IMR-90 (cell line): ENCODE data around the gene SRC. TPM values are rescaled to one million over a fixed set of nuclear protein-coding genes. Genes with fewer than 3 reads are reported as not detected.

Source experiments
- ATAC-seq: fragments of 200-7000 bp; cut with Tn5 transposase; 2 replicates; pipeline ENCODE4 v1.9.1; 2020; ENCODE audit warnings: low read depth, mild to moderate bottlenecking, moderate library complexity
- BruUV-seq: library from RNA; stranded (reverse); fragments of 400-500 nt; replicated peaks from 2 replicates; lab custom pipeline; 2021; lab: Mats Ljungman, UMichigan
- CTCF ChIA-PET: fragments of 300-600 bp; formaldehyde crosslinking; extraction: SDS; loops from one replicate; lab custom pipeline; 2021; ENCODE audit warnings: antibody characterized with exemption; lab: Yijun Ruan, JAX
- POLR2A ChIA-PET: fragments of 300-600 bp; sonication (Branson Sonifier 250); formaldehyde crosslinking; loops from one replicate; lab custom pipeline; 2022; ENCODE audit warnings: antibody characterized with exemption; ENCODE audit not compliant: unreplicated experiment; lab: Charles Lee
- DNase-seq: peaks from one replicate; pipeline ENCODE4 v3.0.0; 2013
- H2AFZ ChIP-seq: replicated peaks from 2 replicates; pipeline ENCODE3; 2013; ENCODE audit warnings: low read length, mild to moderate bottlenecking; ENCODE audit not compliant: poor library complexity
- H2AK5ac ChIP-seq: 2 replicates; pipeline ENCODE4 v1.6.1; 2013; ENCODE audit warnings: low read depth, low read length, inconsistent platforms
- H2AK9ac ChIP-seq: replicated peaks from 2 replicates; pipeline ENCODE3; 2013; ENCODE audit warnings: mild to moderate bottlenecking, low read depth, low read length, moderate library complexity; ENCODE audit not compliant: poor library complexity
- H2BK120ac ChIP-seq: 2 replicates; pipeline ENCODE4 v1.6.1; 2013; ENCODE audit warnings: low read depth, low read length, inconsistent platforms
- H2BK15ac ChIP-seq: 3 replicates; pipeline ENCODE4 v1.6.1; 2013; ENCODE audit warnings: low read depth, low read length, inconsistent platforms
- H2BK20ac ChIP-seq: 2 replicates; pipeline ENCODE4 v1.6.1; 2013; ENCODE audit warnings: low read depth, mild to moderate bottlenecking, inconsistent platforms, low read length, moderate library complexity
- H2BK5ac ChIP-seq: 2 replicates; pipeline ENCODE4 v1.6.1; 2013; ENCODE audit warnings: mild to moderate bottlenecking, low read depth, low read length, inconsistent platforms; ENCODE audit not compliant: poor library complexity, severe bottlenecking
- H3K14ac ChIP-seq: replicated peaks from 2 replicates; pipeline ENCODE4 v1.6.1; 2013; ENCODE audit warnings: low read depth, low read length, inconsistent platforms
- H3K18ac ChIP-seq: 2 replicates; pipeline ENCODE4 v1.6.1; 2013; ENCODE audit warnings: low read depth, low read length, control low read depth
- H3K23ac ChIP-seq: 2 replicates; pipeline ENCODE4 v1.6.1; 2013; ENCODE audit warnings: low read depth, low read length, inconsistent platforms
- H3K27ac ChIP-seq: 2 replicates; pipeline ENCODE4 v1.5.1; 2013; ENCODE audit warnings: mild to moderate bottlenecking, control low read depth, low read length; ENCODE audit not compliant: insufficient read depth
- H3K27me3 ChIP-seq: 2 replicates; pipeline ENCODE4 v1.6.1; 2013; ENCODE audit warnings: low read length; ENCODE audit not compliant: control insufficient read depth, insufficient read depth
- H3K36me3 ChIP-seq: 2 replicates; pipeline ENCODE4 v1.6.1; 2013; ENCODE audit warnings: low read length, mixed read lengths; ENCODE audit not compliant: control insufficient read depth, insufficient read depth
- H3K4ac ChIP-seq: 2 replicates; pipeline ENCODE4 v1.6.1; 2013; ENCODE audit warnings: low read depth, low read length, inconsistent platforms
- H3K4me1 ChIP-seq: 2 replicates; pipeline ENCODE4 v1.6.1; 2013; ENCODE audit warnings: low read length, mixed read lengths; ENCODE audit not compliant: control insufficient read depth, insufficient read depth
- H3K4me2 ChIP-seq: 2 replicates; pipeline ENCODE4 v1.6.1; 2013; ENCODE audit warnings: low read depth, mild to moderate bottlenecking, control low read depth, low read length, moderate library complexity
- H3K4me3 ChIP-seq: 2 replicates; pipeline ENCODE4 v1.5.1; 2013; ENCODE audit warnings: low read depth, mild to moderate bottlenecking, control low read depth, low read length, moderate library complexity; ENCODE audit not compliant: insufficient read depth
- H3K56ac ChIP-seq: 2 replicates; pipeline ENCODE4 v1.6.1; 2013; ENCODE audit warnings: low read length, inconsistent platforms; ENCODE audit not compliant: insufficient read depth; ENCODE audit errors: extremely low read depth
- H3K79me1 ChIP-seq, 2 experiments: 2 replicates each; pipeline ENCODE4 v1.6.1; 2013; ENCODE audit warnings: low read length in 2 of 2, inconsistent platforms in 1 of 2, low read depth in 1 of 2
- H3K9ac ChIP-seq: 2 replicates; pipeline ENCODE4 v1.6.1; 2013; ENCODE audit warnings: low read depth, low read length, control low read depth
- H3K9me1 ChIP-seq: 2 replicates; pipeline ENCODE4 v1.6.1; 2013; ENCODE audit warnings: low read length, inconsistent platforms; ENCODE audit not compliant: insufficient read depth
- H3K9me3 ChIP-seq: 2 replicates; pipeline ENCODE4 v1.6.1; 2013; ENCODE audit warnings: low read length; ENCODE audit not compliant: control insufficient read depth, insufficient read depth
- H4K20me1 ChIP-seq: 2 replicates; pipeline ENCODE4 v1.6.1; 2013; ENCODE audit warnings: low read length, inconsistent platforms; ENCODE audit not compliant: insufficient read depth
- H4K5ac ChIP-seq: 2 replicates; pipeline ENCODE4 v1.6.1; 2013; ENCODE audit warnings: mild to moderate bottlenecking, low read depth, low read length, control low read depth
- H4K8ac ChIP-seq, 2 experiments: 2 replicates each; pipeline ENCODE4 v1.6.1; 2013; ENCODE audit warnings: low read depth in 2 of 2, low read length in 2 of 2, control low read depth in 1 of 2, inconsistent platforms in 1 of 2
- H4K91ac ChIP-seq: 2 replicates; pipeline ENCODE4 v1.6.1; 2013; ENCODE audit warnings: low read depth, low read length, inconsistent platforms; ENCODE audit not compliant: insufficient read depth
- BHLHE40 ChIP-seq: fragments of 150-350 bp; IDR thresholded peaks from 2 replicates; pipeline ENCODE4 v1.6.1; 2016; ENCODE audit warnings: mild to moderate bottlenecking, low read depth, low read length
- CEBPB ChIP-seq: IDR thresholded peaks from 2 replicates; pipeline ENCODE4 v1.6.1; 2012; ENCODE audit warnings: low read depth, low read length, improper control_type of control experiment
- CHD1 ChIP-seq: IDR thresholded peaks from 2 replicates; pipeline ENCODE4 v1.6.1; 2012; ENCODE audit warnings: low read depth, low read length, improper control_type of control experiment
- CTCF ChIP-seq: conservative IDR thresholded peaks from 2 replicates; pipeline ENCODE4 v1.5.1; 2012; ENCODE audit warnings: mild to moderate bottlenecking, low read depth, low read length, improper control_type of control experiment
- ELK1 ChIP-seq: fragments of 150-350 bp; IDR thresholded peaks from 2 replicates; pipeline ENCODE4 v1.6.1; 2016; ENCODE audit warnings: low read depth, mild to moderate bottlenecking, low read length, moderate library complexity, borderline replicate concordance
- FOS ChIP-seq: fragments of 150-350 bp; IDR thresholded peaks from 2 replicates; pipeline ENCODE4 v1.6.1; 2016; ENCODE audit warnings: low read depth, low read length
- MAFK ChIP-seq: IDR thresholded peaks from 2 replicates; pipeline ENCODE4 v1.6.1; 2012; ENCODE audit warnings: low read depth, low read length, improper control_type of control experiment
- MAZ ChIP-seq: IDR thresholded peaks from 2 replicates; pipeline ENCODE4 v1.6.1; 2012; ENCODE audit warnings: low read depth, mild to moderate bottlenecking, low read length, improper control_type of control experiment, moderate library complexity, borderline replicate concordance
- MXI1 ChIP-seq: IDR thresholded peaks from 2 replicates; pipeline ENCODE4 v1.6.1; 2012; ENCODE audit warnings: low read depth, mild to moderate bottlenecking, low read length, moderate library complexity, borderline replicate concordance
- NFE2L2 ChIP-seq: fragments of 150-350 bp; IDR thresholded peaks from 2 replicates; pipeline ENCODE4 v1.6.1; 2016; ENCODE audit warnings: low read depth, mild to moderate bottlenecking, low read length
- RAD21 ChIP-seq: IDR thresholded peaks from 2 replicates; pipeline ENCODE4 v1.6.1; 2012; ENCODE audit warnings: low read length, improper control_type of control experiment
- RCOR1 ChIP-seq: IDR thresholded peaks from 2 replicates; pipeline ENCODE4 v1.6.1; 2012; ENCODE audit warnings: mild to moderate bottlenecking, low read length, improper control_type of control experiment; ENCODE audit not compliant: insufficient replicate concordance
- RFX5 ChIP-seq: IDR thresholded peaks from 2 replicates; pipeline ENCODE4 v1.8.0; 2012; ENCODE audit warnings: low read depth, mild to moderate bottlenecking, low read length, moderate library complexity
- WGBS, 2 experiments: methylation state at CpG; one replicate each; pipeline versions ENCODE4 v1.1.5 to v1.1.7; 2013; ENCODE audit warnings: missing lambda C conversion rate in 2 of 2; ENCODE audit not compliant: insufficient read length in 1 of 2; ENCODE audit errors: extremely low coverage in 2 of 2; 5-methylcytosine and 5-hydroxymethylcytosine counted together
- dilution Hi-C: fragments of 300-500 bp; cut with HindIII; formaldehyde crosslinking; loops from one replicate; pipeline ENCODE4 v1.14.3; 2018; ENCODE audit warnings: low sequenced_read_pairs; ENCODE audit not compliant: unreplicated experiment
- in situ Hi-C: fragments of 300-500 bp; cut with MboI; formaldehyde crosslinking; loops from 3 replicates; pipeline ENCODE4 v1.14.3; 2019; ENCODE audit warnings: low sequenced_read_pairs, inconsistent platforms, mixed read lengths
- intact Hi-C: fragments of 100-400 bp; cut with micrococcal nuclease; formaldehyde crosslinking; loops from 2 replicates; pipeline ENCODE4 v1.10.0; 2022
- polyA plus RNA-seq, 3 experiments: library from polyadenylated mRNA; depleted of rRNA; stranded (reverse); fragments of >200 nt; gene quantifications; 2 replicates each; pipeline ENCODE4 v1.2.3, GENCODE V29; 2012; ENCODE audit warnings: low replicate concordance in 1 of 3
- total RNA-seq: library from RNA; depleted of rRNA; stranded (reverse); fragments of >200 nt; gene quantifications from 2 replicates; pipeline ENCODE4 v1.2.3, GENCODE V29; 2012

Gene SRC
- total and polyA plus RNA-seq, 2 of the 4 experiments (the other 2 are of a cell fraction) = 7.0 to 24.2 TPM

DNA sequence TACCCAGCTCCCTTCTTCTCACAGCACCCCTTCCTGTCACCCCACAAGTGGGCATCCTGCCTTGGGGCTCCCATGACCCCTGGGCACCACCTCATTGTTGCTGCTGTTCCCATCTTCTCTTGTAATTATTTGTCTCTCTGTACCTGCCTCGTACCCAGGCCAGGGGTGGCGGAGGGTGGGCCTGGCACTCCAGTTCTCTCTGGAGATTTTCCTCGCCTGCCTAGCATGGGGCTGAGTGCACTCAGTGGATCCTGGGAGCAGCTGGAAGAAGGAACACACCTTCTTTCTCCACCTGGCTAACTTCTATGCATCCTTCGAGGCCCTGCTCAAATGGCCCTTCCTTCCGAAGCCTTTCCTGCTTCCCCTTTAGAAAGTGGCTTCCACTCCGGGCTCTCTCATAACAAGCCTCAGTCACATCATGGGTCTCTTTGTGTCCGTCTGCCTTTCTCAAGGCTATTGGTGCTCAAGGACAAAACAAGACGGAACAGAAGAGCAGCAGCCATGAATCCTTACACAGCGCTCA lies 79.2 kb downstream of the SRC start:
- CTCF ChIA-PET = no interaction called here
- peaks cover 90% of the 10 kb centered on the region for H3K27me3 ChIP-seq
- no peak overlapping the region for H2BK15ac ChIP-seq

More for the DNA sequence above, 79.2 kb downstream of the SRC start:
- Histone ChIP-seq H3K4me1 (no peaks in the 10 kb centered on the region), H4K5ac (no peak overlapping the region), H2BK120ac (no peak overlapping the region), H2AK9ac (no peak overlapping the region), H3K9ac (no peak overlapping the region), H3K79me1 (no peaks in the 10 kb centered on the region), H4K20me1 (no peaks in the 10 kb centered on the region), H2AK5ac (no peak overlapping the region), H3K56ac (no peak overlapping the region), H3K36me3 (no peaks in the 10 kb centered on the region), H3K14ac (no peak overlapping the region), H2BK20ac (no peak overlapping the region), H2BK5ac (no peak overlapping the region), H3K4ac (no peak overlapping the region), H2AFZ (no peak overlapping the region), H3K9me3 (no peaks in the 10 kb centered on the region), H4K91ac (no peak overlapping the region), H3K4me3 (no peak overlapping the region), H3K23ac (no peak overlapping the region), H3K27ac (no peak overlapping the region), H4K8ac (no peak overlapping the region), H3K4me2 (no peak overlapping the region), H3K9me1 (peaks cover 3% of the 10 kb centered on the region; the same call in 1 of the 2 replicates), H3K18ac (no peak overlapping the region)
- intact Hi-C loops (no loop called here), in situ Hi-C loops (no loop called here), dilution Hi-C loops (no loop called here)
- no TSS peak for BruUV-seq
- TF ChIP-seq CEBPB = no peak
- TF ChIP-seq MAFK = no peak
- no peak for TF ChIP-seq CTCF
- TF ChIP-seq CHD1 = no peak
- TF ChIP-seq RFX5 = no peak
- no peak for TF ChIP-seq FOS
- TF ChIP-seq NFE2L2 = no peak
- no peak for TF ChIP-seq RCOR1
- no peak for TF ChIP-seq ELK1
- TF ChIP-seq BHLHE40 = no peak
- no peak for TF ChIP-seq MXI1
- TF ChIP-seq RAD21 = no peak
- no peak for TF ChIP-seq MAZ
- 70% methylated on average over 7 of the region's 9 CpGs; no CpG with 5 or more reads in 1 of the 2 experiments for WGBS, 2 experiments
- POLR2A ChIA-PET = no interaction called here
- ATAC-seq = no peak
- DNase-seq = no peak
